ENCODE measurements around the gene IRF4.
A peak's percentile ranks its signal among the peaks of the same experiment; 100 is the strongest.

The IRF4 gene

GRCh38 chr6:398558-399078, 7.1 kb downstream of the IRF4 start (continued):
- TF ChIP-seq SP7 (tag by site-specific recombination; IDR thresholded peaks at IDR 0.05) (no peak), ZNF169 (tag by site-specific recombination; IDR thresholded peaks at IDR 0.05) (no peak), ZNF76 (tag by site-specific recombination; IDR thresholded peaks at IDR 0.05; ENCODE audit: borderline replicate concordance, low read depth) (no peak)

GRCh38 chr6:399785-400534, 8.4 kb downstream of the IRF4 start:
- CTCF ChIA-PET: interaction anchor here (0.7 to 1.6 kb wide), 5 partner anchors 8 to 1037 kb away, joined by 3 to 5 read pairs (median 5); no protein-coding TSS in a partner anchor
- Histone ChIP-seq H3K4me3 (ENCODE audit: low read depth, low read length) (no peak overlapping the region), H3K36me3 (ENCODE audit: control insufficient read depth in 2 of 2, insufficient read depth in 1 of 2, low read length in 2 of 2) (no peaks in the 10 kb centered on the region), H3K4me1 (ENCODE audit: control insufficient read depth, insufficient read depth, low read length) (no peaks in the 10 kb centered on the region), H3K27ac (ENCODE audit: extremely low read depth, low read depth, low read length) (no peak overlapping the region), H3K9me3 (ENCODE audit: control insufficient read depth, insufficient read depth, low read depth, low read length) (no peaks in the 10 kb centered on the region)
- TF ChIP-seq ZNF366 (tag by site-specific recombination; conservative IDR thresholded peaks at IDR 0.05) (no peak), ZNF600 (tag by site-specific recombination; IDR thresholded peaks at IDR 0.05) (no peak), TRIM28 (IDR thresholded peaks at IDR 0.05; ENCODE audit: borderline replicate concordance, low read length) (no peak)
- POLR2A ChIA-PET: no interaction called here

GRCh38 chr6:400815-401214, 9.3 kb downstream of the IRF4 start:
- POLR2A ChIA-PET: no interaction called here
- Histone ChIP-seq H3K4me3 (ENCODE audit: low read depth, low read length) (no peak overlapping the region), H3K36me3 (ENCODE audit: control insufficient read depth in 2 of 2, insufficient read depth in 1 of 2, low read length in 2 of 2) (no peaks in the 10 kb centered on the region), H3K9me3 (ENCODE audit: control insufficient read depth, insufficient read depth, low read depth, low read length) (no peaks in the 10 kb centered on the region), H3K27ac (ENCODE audit: extremely low read depth, low read depth, low read length) (no peak overlapping the region), H3K4me1 (ENCODE audit: control insufficient read depth, insufficient read depth, low read length) (no peaks in the 10 kb centered on the region)
- CTCF ChIA-PET: no interaction called here
- TF ChIP-seq ZNF558 (tag by site-specific recombination; IDR thresholded peaks at IDR 0.05) (no peak), ZNF645 (tag by site-specific recombination; IDR thresholded peaks at IDR 0.05) (no peak), ATF2 (tag by site-specific recombination; IDR thresholded peaks at IDR 0.05; ENCODE audit: low read depth) (peak; percentile 52; the same call in 1 of the 2 replicates)

DNA sequence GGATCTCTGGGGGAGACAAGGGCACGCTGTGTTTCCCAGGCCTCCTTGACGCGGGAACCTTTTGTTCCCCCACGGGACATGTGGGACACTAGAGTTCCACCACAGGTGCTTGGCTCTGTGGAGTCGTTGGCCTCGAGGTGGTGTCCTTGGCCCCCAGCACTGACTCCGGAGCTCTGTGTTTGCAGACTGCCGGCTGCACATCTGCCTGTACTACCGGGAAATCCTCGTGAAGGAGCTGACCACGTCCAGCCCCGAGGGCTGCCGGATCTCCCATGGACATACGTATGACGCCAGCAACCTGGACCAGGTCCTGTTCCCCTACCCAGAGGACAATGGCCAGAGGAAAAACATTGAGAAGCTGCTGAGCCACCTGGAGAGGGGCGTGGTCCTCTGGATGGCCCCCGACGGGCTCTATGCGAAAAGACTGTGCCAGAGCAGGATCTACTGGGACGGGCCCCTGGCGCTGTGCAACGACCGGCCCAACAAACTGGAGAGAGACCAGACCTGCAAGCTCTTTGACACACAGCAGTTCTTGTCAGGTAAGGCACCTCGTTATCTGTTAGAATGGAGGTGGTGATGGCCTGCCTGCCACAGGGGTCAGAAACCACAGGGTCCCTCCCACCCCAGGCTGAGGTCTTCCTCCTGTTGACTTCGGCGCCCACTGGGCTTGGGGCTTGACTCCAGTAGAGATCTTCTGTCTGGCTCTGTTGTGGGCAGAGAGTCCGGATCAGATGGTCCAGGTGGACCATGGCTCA, 9.9 kb downstream of the IRF4 start:
- Histone ChIP-seq H3K4me1 (ENCODE audit: control insufficient read depth, insufficient read depth, low read length) (no peaks in the 10 kb centered on the region), H3K4me3 (ENCODE audit: low read depth, low read length) (no peak overlapping the region), H3K9me3 (ENCODE audit: control insufficient read depth, insufficient read depth, low read depth, low read length) (no peaks in the 10 kb centered on the region), H3K36me3 (ENCODE audit: control insufficient read depth in 2 of 2, insufficient read depth in 1 of 2, low read length in 2 of 2) (no peaks in the 10 kb centered on the region), H3K27ac (ENCODE audit: extremely low read depth, low read depth, low read length) (no peak overlapping the region)
- CTCF ChIA-PET: interaction anchor here (0.6 kb wide), 1 partner anchor 213 kb away, joined by 3 read pairs; no protein-coding TSS in a partner anchor
- TF ChIP-seq ZNF664 (tag by site-specific recombination; IDR thresholded peaks at IDR 0.05): no peak
- TF ChIP-seq ATF2 (tag by site-specific recombination; IDR thresholded peaks at IDR 0.05; ENCODE audit: low read depth): no peak
- no peak for TF ChIP-seq ZNF621 (tag by site-specific recombination; IDR thresholded peaks at IDR 0.05)
- POLR2A ChIA-PET: no interaction called here
